Measurements from ENCODE around the gene RAB32.

Gene RAB32

DNA sequence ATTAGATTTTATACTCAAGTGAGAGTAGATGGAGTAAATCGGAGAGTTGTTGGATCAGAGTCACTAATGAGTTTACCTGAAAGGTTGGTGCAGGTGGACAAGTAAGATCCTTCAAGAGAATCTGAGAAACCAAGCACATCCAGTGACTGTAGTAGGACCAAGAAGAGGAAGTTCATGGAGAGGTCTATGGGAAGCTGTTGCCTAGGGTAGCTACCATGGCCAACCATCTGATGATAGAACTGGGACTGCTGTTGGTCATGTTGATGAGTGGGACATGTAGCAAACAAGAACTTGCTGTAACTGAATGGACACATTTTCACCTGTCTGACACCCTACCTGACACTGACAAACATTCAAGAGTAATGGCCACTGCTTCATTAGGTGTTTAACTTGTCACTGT, 43.8 kb downstream of the RAB32 start:
- no peak overlapping the region for H3K4me3 ChIP-seq (ENCODE audit: low read length)
- H3K9ac ChIP-seq (ENCODE audit: low read length): no peak overlapping the region
- no peaks in the 10 kb centered on the region for H3K9me3 ChIP-seq (ENCODE audit: control insufficient read depth, low read length)
- H3K4me1 ChIP-seq (ENCODE audit: control insufficient read depth, insufficient read depth, low read length): no peaks in the 10 kb centered on the region
- no peaks in the 10 kb centered on the region for H3K27me3 ChIP-seq (ENCODE audit: control insufficient read depth, insufficient read depth, low read length)
- H3K36me3 ChIP-seq (ENCODE audit: control insufficient read depth, insufficient read depth, low read length): no peaks in the 10 kb centered on the region

DNA sequence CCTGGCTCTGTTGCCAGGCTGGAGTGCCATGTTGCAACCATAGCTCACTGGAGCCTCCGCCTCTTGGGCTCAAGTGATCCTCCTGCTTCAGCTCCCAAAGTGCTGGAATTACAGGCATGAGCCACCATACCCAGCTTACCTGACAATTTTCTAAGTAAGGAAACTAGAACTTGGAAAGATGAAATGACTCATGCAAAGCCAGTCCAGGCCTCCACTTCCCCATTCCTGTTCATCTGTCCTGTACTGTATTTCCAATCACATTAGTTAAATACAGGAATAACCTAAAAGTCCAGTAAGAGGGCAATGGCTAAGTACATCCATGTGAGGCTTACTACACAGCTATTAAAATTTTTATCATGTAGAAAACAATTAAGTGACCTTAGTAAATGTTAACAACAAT, 46.9 kb downstream of the RAB32 start:
- Histone ChIP-seq H3K4me1 (ENCODE audit: control insufficient read depth, insufficient read depth, low read length) (no peaks in the 10 kb centered on the region), H3K4me3 (ENCODE audit: low read length) (no peak overlapping the region), H3K9me3 (ENCODE audit: control insufficient read depth, low read length) (no peaks in the 10 kb centered on the region), H3K36me3 (ENCODE audit: control insufficient read depth, insufficient read depth, low read length) (no peaks in the 10 kb centered on the region), H3K9ac (ENCODE audit: low read length) (no peak overlapping the region), H3K27me3 (ENCODE audit: control insufficient read depth, insufficient read depth, low read length) (no peaks in the 10 kb centered on the region)

DNA sequence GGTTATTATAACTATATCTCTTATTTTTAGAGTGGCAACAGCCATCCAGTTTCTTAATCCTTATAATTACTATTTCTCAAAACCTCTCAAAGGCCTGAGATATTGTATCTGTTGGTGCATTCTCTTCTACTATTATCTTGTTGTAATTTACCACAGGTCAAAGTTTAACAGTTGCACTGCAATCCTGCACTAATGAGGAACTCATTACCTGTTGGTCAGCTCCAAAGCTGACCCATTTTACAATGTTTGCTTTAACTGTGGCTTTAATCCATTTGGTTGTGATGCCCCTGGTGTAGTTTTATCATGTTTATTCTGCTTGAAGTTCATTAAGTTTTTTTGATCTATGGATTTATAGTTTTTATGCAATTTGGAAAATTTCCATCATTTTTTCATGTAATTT, 48.8 kb downstream of the RAB32 start:
- no peaks in the 10 kb centered on the region for H3K36me3 ChIP-seq (ENCODE audit: control insufficient read depth, insufficient read depth, low read length)
- H3K4me1 ChIP-seq (ENCODE audit: control insufficient read depth, insufficient read depth, low read length): no peaks in the 10 kb centered on the region
- no peak overlapping the region for H3K4me3 ChIP-seq (ENCODE audit: low read length)
- no peaks in the 10 kb centered on the region for H3K27me3 ChIP-seq (ENCODE audit: control insufficient read depth, insufficient read depth, low read length)
- H3K9me3 ChIP-seq (ENCODE audit: control insufficient read depth, low read length): no peaks in the 10 kb centered on the region
- no peak overlapping the region for H3K9ac ChIP-seq (ENCODE audit: low read length)

DNA sequence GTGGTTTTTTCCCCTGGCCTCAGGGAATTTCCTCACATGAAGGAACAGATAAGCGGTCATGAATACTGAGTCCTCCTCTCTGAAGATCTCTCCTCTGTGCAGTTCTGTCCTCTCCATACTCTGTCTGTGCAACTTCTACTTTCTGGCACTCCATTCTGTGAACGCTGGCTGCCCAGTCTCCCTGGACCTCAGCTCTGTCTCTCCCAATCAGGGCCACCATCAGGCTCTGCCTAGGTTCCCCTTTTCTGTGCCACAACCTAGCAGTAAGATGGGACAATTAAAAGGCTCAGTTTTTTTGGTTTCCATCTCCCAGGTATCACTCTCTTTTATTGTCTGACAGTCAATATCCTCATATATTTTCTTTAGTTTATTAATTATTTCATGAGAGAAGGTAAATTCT, 50.4 kb downstream of the RAB32 start:
- H3K27me3 ChIP-seq (ENCODE audit: control insufficient read depth, insufficient read depth, low read length): no peaks in the 10 kb centered on the region
- no peak overlapping the region for H3K9ac ChIP-seq (ENCODE audit: low read length)
- H3K4me3 ChIP-seq (ENCODE audit: low read length): no peak overlapping the region
- peaks cover 2% of the 10 kb centered on the region for H3K4me1 ChIP-seq (ENCODE audit: control insufficient read depth, insufficient read depth, low read length)
- H3K9me3 ChIP-seq (ENCODE audit: control insufficient read depth, low read length): no peaks in the 10 kb centered on the region
- no peaks in the 10 kb centered on the region for H3K36me3 ChIP-seq (ENCODE audit: control insufficient read depth, insufficient read depth, low read length)

DNA sequence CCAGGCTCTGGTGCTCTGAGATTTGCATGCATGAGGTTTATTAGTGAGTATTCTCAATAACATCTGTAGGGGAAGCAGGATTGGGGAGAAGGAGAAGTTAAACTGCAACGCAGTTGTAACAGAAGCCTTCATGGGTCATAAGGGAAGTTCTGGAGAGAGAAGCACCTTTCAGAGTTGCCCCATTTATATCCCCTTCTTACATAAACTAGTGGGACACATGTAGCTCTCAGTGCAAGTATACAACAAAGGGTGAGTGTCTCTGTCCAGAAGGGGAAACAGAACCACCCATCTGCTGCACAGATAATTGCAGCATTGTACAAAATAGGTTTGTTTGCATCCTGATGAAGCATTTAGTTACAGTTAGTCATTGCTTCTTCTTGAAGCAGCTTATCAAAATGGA, 50.9 kb downstream of the RAB32 start:
- Histone ChIP-seq H3K9me3 (ENCODE audit: control insufficient read depth, low read length) (no peaks in the 10 kb centered on the region), H3K4me3 (ENCODE audit: low read length) (no peak overlapping the region), H3K36me3 (ENCODE audit: control insufficient read depth, insufficient read depth, low read length) (no peaks in the 10 kb centered on the region), H3K4me1 (ENCODE audit: control insufficient read depth, insufficient read depth, low read length) (peaks cover 5% of the 10 kb centered on the region), H3K27me3 (ENCODE audit: control insufficient read depth, insufficient read depth, low read length) (no peaks in the 10 kb centered on the region), H3K9ac (ENCODE audit: low read length) (no peak overlapping the region)

DNA sequence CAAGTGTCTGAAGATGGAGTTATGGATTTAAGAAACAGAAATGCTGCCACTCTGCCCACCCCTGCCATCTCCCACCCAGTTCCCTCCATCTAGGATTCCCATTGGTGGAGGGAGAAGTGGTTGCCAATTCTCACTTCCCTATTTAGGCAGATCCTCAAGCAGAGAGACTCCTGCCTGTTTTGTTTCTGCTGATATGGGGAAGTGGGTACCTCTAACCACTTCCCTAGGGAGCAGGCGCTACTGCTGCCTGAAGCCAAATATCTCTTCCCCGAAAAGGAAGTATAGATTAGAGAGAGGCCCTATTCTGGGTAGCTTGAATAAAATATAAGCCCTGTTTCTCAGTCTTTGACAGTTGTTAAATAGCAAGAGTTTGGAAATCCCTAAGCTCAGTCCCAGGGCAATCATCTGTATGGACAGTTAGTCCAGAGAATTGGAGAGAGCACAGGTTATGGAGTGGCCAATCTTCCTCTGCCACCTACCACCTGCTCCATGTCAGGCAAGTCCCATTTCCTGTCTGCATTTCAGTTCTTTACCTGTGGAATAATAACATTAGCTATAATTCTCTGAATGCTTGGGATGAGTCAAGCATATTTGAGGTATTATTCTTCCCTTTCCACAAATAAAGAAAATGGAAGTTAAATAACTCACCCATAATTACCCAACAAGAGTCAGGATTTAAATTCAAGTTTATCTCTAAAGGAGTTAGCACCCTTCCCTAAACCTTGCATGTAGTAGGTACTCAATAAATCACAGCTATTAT, 52.5 kb downstream of the RAB32 start:
- no peaks in the 10 kb centered on the region for H3K9me3 ChIP-seq (ENCODE audit: control insufficient read depth, low read length)
- H3K9ac ChIP-seq (ENCODE audit: low read length): no peak overlapping the region
- H3K27me3 ChIP-seq (ENCODE audit: control insufficient read depth, insufficient read depth, low read length): no peaks in the 10 kb centered on the region
- no peaks in the 10 kb centered on the region for H3K36me3 ChIP-seq (ENCODE audit: control insufficient read depth, insufficient read depth, low read length)
- no peak overlapping the region for H3K4me3 ChIP-seq (ENCODE audit: low read length)
- peaks cover 5% of the 10 kb centered on the region for H3K4me1 ChIP-seq (ENCODE audit: control insufficient read depth, insufficient read depth, low read length)

DNA sequence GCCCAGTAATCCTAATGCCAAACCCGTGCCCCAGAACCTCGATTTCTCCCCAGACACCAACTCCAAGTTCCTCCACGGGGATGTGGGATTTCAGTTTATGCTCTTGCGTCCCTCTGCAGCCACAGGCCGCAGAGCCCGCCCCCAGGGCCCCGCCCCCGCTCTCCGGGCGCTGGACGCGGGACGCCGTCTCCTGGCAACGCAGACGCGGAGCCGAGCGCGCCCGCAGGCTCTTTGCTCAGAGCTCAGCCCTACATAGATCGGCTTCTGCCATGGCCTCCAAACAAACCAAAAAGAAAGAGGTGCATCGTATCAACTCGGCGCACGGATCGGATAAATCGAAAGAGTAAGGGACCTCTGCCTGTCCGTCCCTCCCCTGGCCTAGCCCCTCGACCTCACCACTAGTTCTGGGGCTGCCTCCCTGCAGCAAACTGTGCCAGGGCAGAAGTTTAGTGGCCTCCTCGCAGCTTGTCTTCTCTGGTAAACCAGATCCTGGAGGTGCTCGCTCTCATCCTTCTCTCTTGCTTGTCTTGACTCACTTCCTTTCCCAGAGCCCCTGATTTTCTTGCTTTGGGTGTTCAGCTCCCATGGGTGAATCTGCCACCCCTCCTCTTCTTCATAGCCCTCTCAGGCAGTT, 55.3 kb downstream of the RAB32 start, which contains the start of gene ADGB:
TSS of gene ADGB (plus strand) at position 201 of the 634 bp plus-strand sequence. CDS start at position 270, 69 bp downstream.
- peaks cover 5% of the 10 kb centered on the region for H3K4me1 ChIP-seq (ENCODE audit: control insufficient read depth, insufficient read depth, low read length)
- H3K36me3 ChIP-seq (ENCODE audit: control insufficient read depth, insufficient read depth, low read length): no peaks in the 10 kb centered on the region
- H3K4me3 ChIP-seq (ENCODE audit: low read length): no peak within 1 kb of the TSS
- no peaks in the 10 kb centered on the region for H3K9me3 ChIP-seq (ENCODE audit: control insufficient read depth, low read length)
- no peaks in the 10 kb centered on the region for H3K27me3 ChIP-seq (ENCODE audit: control insufficient read depth, insufficient read depth, low read length)
- H3K9ac ChIP-seq (ENCODE audit: low read length): peak within 1 kb of the TSS; percentile 37

DNA sequence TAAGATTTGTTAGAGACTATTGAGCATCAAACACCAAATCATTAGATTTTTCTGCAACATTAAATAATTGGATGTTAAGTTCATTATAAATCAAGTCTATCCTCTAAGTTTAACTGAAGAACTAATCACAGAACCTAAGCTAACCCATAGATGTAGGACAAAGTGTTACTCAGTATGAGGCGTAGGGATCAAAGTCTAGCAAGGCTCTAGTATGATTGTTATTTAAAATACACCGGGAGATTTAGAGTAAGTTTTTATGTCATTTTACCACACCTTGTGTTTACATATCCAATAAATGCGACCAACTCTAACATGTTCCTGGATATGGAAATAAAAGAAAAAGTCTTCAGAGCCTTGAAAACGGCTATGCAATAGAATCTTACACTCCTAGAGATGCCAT, 57.7 kb downstream of the RAB32 start:
- Histone ChIP-seq H3K4me1 (ENCODE audit: control insufficient read depth, insufficient read depth, low read length) (peaks cover 5% of the 10 kb centered on the region), H3K4me3 (ENCODE audit: low read length) (no peak overlapping the region), H3K36me3 (ENCODE audit: control insufficient read depth, insufficient read depth, low read length) (no peaks in the 10 kb centered on the region), H3K9me3 (ENCODE audit: control insufficient read depth, low read length) (no peaks in the 10 kb centered on the region), H3K9ac (ENCODE audit: low read length) (no peak overlapping the region), H3K27me3 (ENCODE audit: control insufficient read depth, insufficient read depth, low read length) (no peaks in the 10 kb centered on the region)

DNA sequence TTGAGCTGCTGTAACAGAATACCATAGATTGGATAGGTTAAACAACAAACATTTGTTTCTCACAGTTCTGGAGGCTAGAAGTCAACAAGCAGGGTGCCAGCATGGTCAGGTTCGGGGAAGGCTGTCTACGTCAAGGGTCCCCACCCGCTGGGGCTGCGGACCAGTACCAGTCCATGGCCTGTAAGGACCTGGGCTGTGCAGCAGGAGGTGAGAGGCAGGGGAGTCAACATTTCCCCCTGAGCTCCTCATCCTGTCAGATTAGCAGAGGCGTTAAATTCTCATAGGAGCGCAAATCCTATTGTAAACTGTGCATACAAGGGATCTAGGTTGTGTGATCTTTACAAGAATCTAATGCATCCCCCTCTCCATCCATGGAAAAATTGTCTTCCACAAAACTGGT, 58.9 kb downstream of the RAB32 start:
- no peaks in the 10 kb centered on the region for H3K36me3 ChIP-seq (ENCODE audit: control insufficient read depth, insufficient read depth, low read length)
- H3K27me3 ChIP-seq (ENCODE audit: control insufficient read depth, insufficient read depth, low read length): no peaks in the 10 kb centered on the region
- no peaks in the 10 kb centered on the region for H3K9me3 ChIP-seq (ENCODE audit: control insufficient read depth, low read length)
- H3K9ac ChIP-seq (ENCODE audit: low read length): no peak overlapping the region
- H3K4me3 ChIP-seq (ENCODE audit: low read length): no peak overlapping the region
- peaks cover 5% of the 10 kb centered on the region for H3K4me1 ChIP-seq (ENCODE audit: control insufficient read depth, insufficient read depth, low read length)
